Astrocyte (in vitro differentiated cells and primary cell): ENCODE measurements around the gene FAM219B. TPM values are rescaled to one million over a fixed set of nuclear protein-coding genes. Genes with fewer than 3 reads are reported as not detected.
A peak's percentile ranks its signal among the peaks of the same experiment; 100 is the strongest.

ENCODE experiments used
- DNase-seq: peaks from one replicate; pipeline ENCODE4 v3.0.0-alpha.2; 2010; ENCODE audit warnings: low read depth
- FAIRE-seq: peaks from 2 replicates; lab custom pipeline; 2011; peaks lifted over from hg19 to GRCh38; lab: Jason Lieb, UNC
- H2AFZ ChIP-seq: 2 replicates; pipeline ENCODE4 v1.6.0; 2012; ENCODE audit warnings: low read depth, low read length, inconsistent platforms
- H3K27ac ChIP-seq: 2 replicates; pipeline ENCODE4 v1.5.1; 2011; ENCODE audit warnings: low read depth, low read length, inconsistent platforms
- H3K27me3 ChIP-seq: 2 replicates; pipeline ENCODE4 v1.6.0; 2011; ENCODE audit warnings: low read length, inconsistent platforms; ENCODE audit not compliant: insufficient read depth
- H3K36me3 ChIP-seq: 2 replicates; pipeline ENCODE4 v1.5.1; 2011; ENCODE audit warnings: low read length, inconsistent platforms; ENCODE audit not compliant: insufficient read depth
- H3K4me1 ChIP-seq: 2 replicates; pipeline ENCODE4 v1.5.1; 2011; ENCODE audit warnings: low read length, inconsistent platforms; ENCODE audit not compliant: insufficient read depth
- H3K4me2 ChIP-seq: 2 replicates; pipeline ENCODE4 v1.6.0; 2012; ENCODE audit warnings: low read length, inconsistent platforms
- H3K4me3 ChIP-seq: 2 replicates; pipeline ENCODE4 v1.5.1; 2011; ENCODE audit warnings: low read depth, mild to moderate bottlenecking, low read length, inconsistent platforms; ENCODE audit not compliant: insufficient read depth
- H3K79me2 ChIP-seq: 2 replicates; pipeline ENCODE4 v1.6.0; 2012; ENCODE audit warnings: mild to moderate bottlenecking, low read length, inconsistent platforms; ENCODE audit not compliant: insufficient read depth
- H3K9ac ChIP-seq: 2 replicates; pipeline ENCODE4 v1.6.0; 2012; ENCODE audit warnings: mild to moderate bottlenecking, low read length, inconsistent platforms
- H3K9me3 ChIP-seq: 2 replicates; pipeline ENCODE4 v1.5.1; 2012; ENCODE audit warnings: low read depth, mild to moderate bottlenecking, low read length, inconsistent platforms; ENCODE audit not compliant: insufficient read depth
- H4K20me1 ChIP-seq: 2 replicates; pipeline ENCODE4 v1.6.0; 2012; ENCODE audit warnings: low read length, inconsistent platforms; ENCODE audit not compliant: insufficient read depth
- H3K27ac Mint-ChIP-seq: one replicate; pipeline ENCODE4 v1.8.0; 2021; ENCODE audit warnings: mild to moderate bottlenecking, mixed read lengths; ENCODE audit not compliant: unreplicated experiment
- H3K27me3 Mint-ChIP-seq: one replicate; pipeline ENCODE4 v1.8.0; 2021; ENCODE audit warnings: low read depth, mixed read lengths; ENCODE audit not compliant: unreplicated experiment
- H3K36me3 Mint-ChIP-seq: one replicate; pipeline ENCODE4 v1.8.0; 2021; ENCODE audit warnings: low read depth, mixed read lengths; ENCODE audit not compliant: unreplicated experiment
- H3K4me1 Mint-ChIP-seq: one replicate; pipeline ENCODE4 v1.8.0; 2021; ENCODE audit warnings: low read depth, mixed read lengths; ENCODE audit not compliant: unreplicated experiment
- H3K4me3 Mint-ChIP-seq: one replicate; pipeline ENCODE4 v1.8.0; 2021; ENCODE audit warnings: mild to moderate bottlenecking, moderate library complexity, mixed read lengths; ENCODE audit not compliant: unreplicated experiment
- H3K9me3 Mint-ChIP-seq: one replicate; pipeline ENCODE4 v1.8.0; 2021; ENCODE audit warnings: mild to moderate bottlenecking, mixed read lengths; ENCODE audit not compliant: unreplicated experiment
- CTCF ChIP-seq: IDR thresholded peaks from 2 replicates; pipeline ENCODE4 v1.5.1; 2011; ENCODE audit warnings: low read depth, mild to moderate bottlenecking, inconsistent platforms, low read length, moderate library complexity; ENCODE audit not compliant: insufficient read depth
- EZH2 ChIP-seq: IDR thresholded peaks from 2 replicates; pipeline ENCODE4 v1.6.1; 2012; ENCODE audit warnings: mild to moderate bottlenecking, low read length, inconsistent platforms; ENCODE audit not compliant: insufficient read depth
- total RNA-seq: library from RNA; stranded (reverse); gene quantifications from 2 replicates; pipeline ENCODE4 v1.2.1, GENCODE V29; 2021

The FAM219B gene
- total RNA-seq, 1 donor from 2014 or later, result 97.1 TPM

- peak within 1 kb of the TSS; percentile 97 for H3K27ac ChIP-seq
- peaks cover 25% of the 10 kb centered on the region for H3K4me1 Mint-ChIP-seq
- no peak for FAIRE-seq
These were observed 33.5 kb downstream of the FAM219B start, which contains the start of gene SCAMP2 for GRCh38 chr15:74873036-74873755. Gene SCAMP2 (minus strand): TSS chr15:74873365. CDS start chr15:74873255, 110 bp downstream.

GRCh38 chr15:74872702-74873035 lies 34.0 kb downstream of the FAM219B start:
- peaks cover 30% of the 10 kb centered on the region for H3K4me1 Mint-ChIP-seq
- peak overlapping the region; percentile 97 for H2AFZ ChIP-seq
- peaks cover 8% of the 10 kb centered on the region for H3K4me1 ChIP-seq
- peaks cover 4% of the 10 kb centered on the region for H3K9me3 Mint-ChIP-seq
- H3K36me3 Mint-ChIP-seq, result peaks cover 5% of the 10 kb centered on the region
- DNase-seq, result no peak
- no peaks in the 10 kb centered on the region for H3K36me3 ChIP-seq
- TF ChIP-seq CTCF, result no peak
- TF ChIP-seq EZH2, result no peak
- peak overlapping the region; percentile 98 for H3K4me3 Mint-ChIP-seq
- H3K9me3 ChIP-seq, result no peaks in the 10 kb centered on the region
- H3K4me2 ChIP-seq, result peak overlapping the region; percentile 86
- peaks cover 1% of the 10 kb centered on the region for H3K27me3 Mint-ChIP-seq
- H3K79me2 ChIP-seq, result peaks cover 50% of the 10 kb centered on the region
- H3K27ac Mint-ChIP-seq, result peak overlapping the region; percentile 91
- peak overlapping the region; percentile 67 for H3K4me3 ChIP-seq
- no peaks in the 10 kb centered on the region for H3K27me3 ChIP-seq
- H3K9ac ChIP-seq, result peak overlapping the region; percentile 96
- peaks cover 49% of the 10 kb centered on the region for H4K20me1 ChIP-seq
- H3K27ac ChIP-seq, result peak overlapping the region; percentile 97
- FAIRE-seq, result no peak

More at GRCh38 chr15:74873036-74873755, 33.5 kb downstream of the FAM219B start, which contains the start of gene SCAMP2:
- H3K4me1 ChIP-seq, result peaks cover 8% of the 10 kb centered on the region
- Mint-ChIP-seq H3K9me3 (peaks cover under 1% of the 10 kb centered on the region), H3K4me3 (peak within 1 kb of the TSS; percentile 98), H3K27me3 (peaks cover 1% of the 10 kb centered on the region), H3K27ac (peak within 1 kb of the TSS; percentile 91), H3K36me3 (peaks cover 2% of the 10 kb centered on the region)
- H2AFZ ChIP-seq, result peak within 1 kb of the TSS; percentile 97
- H3K4me2 ChIP-seq, result peak within 1 kb of the TSS; percentile 86
- peaks cover 43% of the 10 kb centered on the region for H4K20me1 ChIP-seq
- H3K36me3 ChIP-seq, result no peaks in the 10 kb centered on the region
- peak within 1 kb of the TSS; percentile 67 for H3K4me3 ChIP-seq
- no peaks in the 10 kb centered on the region for H3K27me3 ChIP-seq
- H3K9me3 ChIP-seq, result no peaks in the 10 kb centered on the region
- TF ChIP-seq CTCF (no peak), EZH2 (no peak)
- peak; percentile 94 for DNase-seq
- H3K9ac ChIP-seq, result peak within 1 kb of the TSS; percentile 96
- peaks cover 45% of the 10 kb centered on the region for H3K79me2 ChIP-seq
